HG03432 (cell line): ENCODE results near the gene BIRC5.
"Not testable (repeated sequence)": the region's sequence is repeated elsewhere in the genome, so short reads cannot be mapped to it uniquely, and the experiment has no call there.

Source experiments
- ATAC-seq: cut with Tn5 transposase; IDR thresholded peaks from one replicate; pipeline ENCODE4 v1.9.1; 2021; ENCODE audit warnings: mild to moderate bottlenecking, moderate library complexity; ENCODE audit not compliant: unreplicated experiment

The BIRC5 gene

DNA sequence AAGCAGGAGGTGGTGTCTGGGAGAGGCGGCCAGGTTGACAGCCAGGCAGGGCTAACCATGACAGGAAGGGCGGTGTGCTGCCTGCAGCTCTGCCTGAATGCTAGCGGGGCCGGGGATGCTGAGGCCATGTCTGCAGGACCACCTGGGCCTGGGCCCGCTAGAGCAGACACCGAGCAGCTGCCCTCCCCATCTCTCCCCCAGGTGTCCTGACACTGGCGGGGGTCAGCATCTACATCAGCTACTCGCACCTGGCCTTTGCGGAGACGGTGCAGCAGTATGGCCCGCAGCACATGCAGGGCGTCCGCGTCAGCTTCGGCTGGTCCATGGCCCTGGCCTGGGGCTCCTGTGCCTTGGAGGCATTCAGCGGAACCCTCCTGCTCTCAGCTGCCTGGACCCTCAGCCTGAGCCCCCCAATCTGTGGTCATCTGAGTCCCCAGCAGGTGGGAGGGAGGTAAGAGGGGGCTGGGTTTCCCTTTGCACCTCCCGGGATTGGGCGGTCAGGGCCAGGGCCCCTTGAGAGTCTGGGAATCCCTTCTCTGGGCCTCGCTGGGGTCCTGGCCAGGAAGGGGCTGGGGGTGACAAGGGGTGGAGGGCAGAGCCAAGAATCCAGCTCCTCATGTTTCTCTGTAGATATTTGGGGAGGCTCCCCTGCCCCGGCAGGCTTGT is 24.9 kb downstream of the BIRC5 start:
- ATAC-seq, result no peak

GRCh38 chr17:78239489-78239931 is 25.5 kb downstream of the BIRC5 start:
- no peak for ATAC-seq

- no peak for ATAC-seq
Measured at GRCh38 chr17:78240012-78240655, 26.1 kb downstream of the BIRC5 start.

DNA sequence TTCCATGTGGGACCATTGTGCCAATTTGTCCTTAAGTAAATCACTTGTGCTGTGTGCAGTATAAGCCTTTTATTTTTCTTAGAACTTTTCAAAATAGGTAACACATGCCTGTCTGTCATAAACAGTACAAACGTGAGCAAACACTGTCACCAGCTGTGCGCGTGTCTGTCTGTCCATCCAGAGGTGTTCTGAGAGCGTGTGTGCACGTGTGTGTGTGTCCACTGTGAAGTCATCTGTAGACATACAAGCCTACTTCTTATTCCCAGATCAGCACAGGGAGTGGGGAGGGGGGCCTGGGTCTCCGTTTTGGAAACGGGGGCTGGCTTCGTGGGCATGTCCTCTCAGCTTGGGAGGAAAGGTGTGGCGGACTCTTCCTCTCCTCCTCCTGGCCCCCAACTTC is 26.8 kb downstream of the BIRC5 start:
- ATAC-seq, result no peak

- ATAC-seq, result peak; percentile 10
Measured at GRCh38 chr17:78241277-78242023, 27.4 kb downstream of the BIRC5 start.

DNA sequence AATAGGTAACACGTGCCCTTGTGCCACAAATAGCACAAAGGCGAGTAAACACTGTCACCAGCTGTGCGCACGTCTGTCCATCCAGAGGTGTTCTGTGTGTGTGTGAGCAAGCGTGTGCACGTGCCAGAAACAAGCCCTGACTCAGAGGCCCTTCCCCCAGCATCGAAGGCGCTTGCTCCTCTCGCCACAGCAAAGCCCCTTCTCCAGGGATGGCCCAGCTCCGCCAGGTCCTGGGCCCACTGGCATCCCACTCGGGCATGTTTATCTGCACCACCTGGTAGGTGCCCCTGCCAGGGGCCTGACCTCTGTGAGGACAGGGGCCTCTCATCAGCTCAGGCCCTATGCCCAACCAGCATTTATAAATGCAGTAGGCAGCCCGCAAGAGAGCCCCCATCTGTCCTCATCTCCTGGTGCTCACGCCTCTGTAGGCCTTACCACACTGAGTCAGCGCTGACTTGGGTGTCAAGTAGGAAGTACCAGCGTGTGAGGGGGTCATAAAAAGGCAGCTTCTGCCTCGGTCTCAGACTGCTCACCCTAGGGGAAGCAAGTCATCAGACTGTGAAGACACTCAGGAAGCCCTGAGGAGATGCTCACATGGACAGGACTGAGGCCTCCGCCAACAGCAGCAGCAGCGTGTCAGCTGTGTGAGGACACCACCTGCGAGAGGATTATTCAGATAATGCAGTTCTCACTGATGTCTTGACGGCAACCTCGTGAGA is 28.1 kb downstream of the BIRC5 start:
- peak; percentile 51 for ATAC-seq

- ATAC-seq, result no peak
Measured at GRCh38 chr17:78247304-78247703, 33.3 kb downstream of the BIRC5 start.

DNA sequence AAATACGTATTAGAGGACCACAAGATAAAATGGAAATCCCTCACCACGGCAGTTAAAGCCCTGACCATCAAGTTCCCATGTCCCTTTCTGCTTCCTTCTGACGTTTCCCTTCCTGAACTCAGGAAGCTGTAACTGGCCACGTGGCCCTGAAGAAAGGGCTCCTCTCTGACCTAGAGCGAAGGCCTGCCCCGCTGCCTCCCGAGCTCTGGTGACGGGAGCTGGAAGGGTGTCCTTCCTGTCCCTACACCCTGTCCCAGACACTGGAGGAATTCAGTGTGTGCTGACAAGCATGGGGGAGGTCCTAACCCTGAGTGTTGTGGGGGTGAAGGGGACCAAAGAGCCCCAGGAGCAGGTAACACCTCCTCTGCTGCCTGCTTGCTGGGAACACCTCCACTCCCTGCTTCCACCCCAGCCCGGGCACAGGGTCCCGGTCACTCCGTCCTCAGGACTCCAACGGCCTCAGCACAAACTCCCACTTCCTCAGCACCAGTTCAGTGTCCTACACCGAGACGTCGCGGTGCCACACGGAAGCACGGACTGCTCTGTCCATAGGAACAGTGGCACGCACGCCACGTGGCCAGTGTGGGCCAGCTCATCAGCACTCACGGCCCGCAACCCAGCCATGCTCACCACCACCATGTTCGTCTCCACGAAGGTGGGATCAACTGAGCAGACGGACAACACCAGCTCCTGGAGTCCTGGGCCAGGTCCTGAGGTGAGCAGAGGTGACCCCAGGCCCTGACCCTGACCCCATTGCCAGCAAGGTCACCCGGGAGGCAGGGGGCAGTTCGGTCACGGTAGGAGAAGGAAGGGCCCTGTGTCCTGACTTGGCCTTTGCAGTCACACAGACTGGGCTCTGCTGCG is 34.2 kb downstream of the BIRC5 start:
- ATAC-seq, result no peak

- ATAC-seq, result no peak
Measured at GRCh38 chr17:78249074-78249817, 35.2 kb downstream of the BIRC5 start.

GRCh38 chr17:78249818-78250806 is 36.1 kb downstream of the BIRC5 start:
- ATAC-seq, result no peak

DNA sequence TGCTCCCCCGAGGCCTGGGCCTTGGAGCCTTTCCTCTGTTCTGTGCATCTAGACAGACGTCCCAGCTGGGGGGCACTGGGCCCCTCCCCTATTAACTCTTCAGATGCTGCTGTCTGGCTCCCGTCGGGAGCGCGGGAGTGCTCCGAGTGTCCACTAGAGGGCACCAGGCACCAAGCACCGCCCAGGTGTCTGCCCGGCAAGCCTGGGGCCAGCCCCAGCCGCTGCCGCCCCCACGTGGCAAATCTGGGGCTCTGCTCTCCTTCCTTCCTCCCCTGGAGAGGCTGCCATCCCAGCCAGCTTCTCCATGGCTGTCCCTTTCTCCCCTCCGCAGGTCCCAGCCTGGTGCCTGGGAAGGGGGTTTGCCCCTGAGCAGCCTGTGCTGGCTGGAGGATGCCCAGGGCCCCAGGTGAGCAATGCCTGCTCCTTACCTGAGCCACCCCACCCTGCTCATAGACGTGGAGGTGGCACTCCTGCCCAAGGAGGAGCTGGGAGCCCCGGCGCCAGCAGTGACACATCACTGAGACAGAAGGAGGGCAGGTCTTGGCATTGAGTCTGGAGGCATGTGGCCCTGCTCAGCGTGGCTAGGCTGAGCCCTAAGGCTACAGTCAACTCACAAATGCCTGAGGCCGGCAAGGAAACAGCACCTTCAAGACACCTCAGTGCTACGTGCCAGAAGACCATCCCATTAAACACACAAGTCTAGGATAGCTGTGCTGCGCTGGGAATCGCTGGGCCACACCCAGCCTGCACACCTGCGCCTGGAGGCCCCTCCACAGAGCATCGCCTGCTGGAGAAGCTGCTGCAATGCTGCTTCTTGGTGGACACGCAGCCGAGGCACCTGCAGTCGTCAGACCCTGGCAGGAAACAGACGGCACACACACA is 37.1 kb downstream of the BIRC5 start:
- peak; percentile 58 for ATAC-seq

GRCh38 chr17:78251773-78252103 is 37.7 kb downstream of the BIRC5 start:
- no peak for ATAC-seq

- no peak for ATAC-seq
Measured at GRCh38 chr17:78252111-78252634, 38.1 kb downstream of the BIRC5 start.

DNA sequence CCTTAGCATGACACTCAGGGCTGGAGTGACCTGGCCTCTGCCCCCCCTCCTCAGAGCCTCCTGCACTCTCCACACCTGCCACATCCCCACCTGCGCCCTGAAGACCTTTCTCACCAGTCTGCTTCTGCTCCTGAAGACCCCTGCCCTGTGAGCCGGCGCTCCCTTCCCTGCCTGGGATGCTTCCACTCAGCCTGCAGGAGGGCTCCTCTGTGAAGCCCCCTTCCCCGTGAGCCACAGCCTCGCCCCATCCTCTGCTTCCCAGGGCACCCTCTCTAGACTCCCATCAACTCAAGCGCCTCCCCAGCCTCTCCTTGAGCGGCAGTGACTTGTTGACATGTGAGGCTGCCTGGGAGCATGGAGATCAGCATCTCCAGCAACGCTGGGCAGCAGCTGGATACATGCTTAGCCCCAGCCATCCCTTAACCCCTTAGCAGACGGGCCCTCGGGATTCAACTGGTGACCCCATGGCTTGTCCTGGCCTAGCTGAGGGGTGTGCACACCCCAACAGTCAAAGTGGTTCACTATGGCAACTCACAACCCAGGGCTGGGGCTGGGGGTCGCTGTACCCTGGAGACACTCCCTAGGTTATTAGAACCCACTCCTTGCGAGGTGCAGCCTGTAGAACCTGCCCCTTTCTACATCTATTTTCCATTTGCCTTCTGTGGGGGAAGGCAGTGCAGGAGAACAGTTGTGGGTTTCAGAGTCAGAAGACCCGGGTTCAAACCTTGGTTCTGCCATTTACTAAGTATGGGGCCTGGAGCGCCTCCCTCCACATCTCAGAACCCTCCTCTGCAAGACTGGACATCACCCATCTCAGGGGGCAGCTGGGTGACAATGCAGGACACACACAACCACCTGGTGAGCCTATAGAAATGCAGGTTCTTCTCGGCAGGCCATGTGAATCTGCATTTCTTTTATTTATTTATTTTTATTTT is 38.9 kb downstream of the BIRC5 start:
- no peak for ATAC-seq

DNA sequence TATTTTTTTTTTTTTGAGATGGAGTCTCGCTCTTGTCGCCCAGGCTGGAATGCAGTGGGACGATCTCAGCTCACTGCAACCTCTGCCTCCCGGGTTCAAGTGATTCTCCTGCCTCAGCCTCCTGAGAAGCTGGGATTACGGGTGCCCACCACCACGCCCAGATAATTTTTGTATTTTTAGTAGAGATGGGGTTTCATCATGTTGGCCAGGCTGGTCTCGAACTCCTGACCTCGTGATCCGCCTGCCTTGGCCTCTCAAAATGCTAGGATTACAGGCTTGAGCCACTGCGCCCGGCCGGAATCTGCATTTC is 39.5 kb downstream of the BIRC5 start:
- ATAC-seq, result not testable (repeated sequence)

DNA sequence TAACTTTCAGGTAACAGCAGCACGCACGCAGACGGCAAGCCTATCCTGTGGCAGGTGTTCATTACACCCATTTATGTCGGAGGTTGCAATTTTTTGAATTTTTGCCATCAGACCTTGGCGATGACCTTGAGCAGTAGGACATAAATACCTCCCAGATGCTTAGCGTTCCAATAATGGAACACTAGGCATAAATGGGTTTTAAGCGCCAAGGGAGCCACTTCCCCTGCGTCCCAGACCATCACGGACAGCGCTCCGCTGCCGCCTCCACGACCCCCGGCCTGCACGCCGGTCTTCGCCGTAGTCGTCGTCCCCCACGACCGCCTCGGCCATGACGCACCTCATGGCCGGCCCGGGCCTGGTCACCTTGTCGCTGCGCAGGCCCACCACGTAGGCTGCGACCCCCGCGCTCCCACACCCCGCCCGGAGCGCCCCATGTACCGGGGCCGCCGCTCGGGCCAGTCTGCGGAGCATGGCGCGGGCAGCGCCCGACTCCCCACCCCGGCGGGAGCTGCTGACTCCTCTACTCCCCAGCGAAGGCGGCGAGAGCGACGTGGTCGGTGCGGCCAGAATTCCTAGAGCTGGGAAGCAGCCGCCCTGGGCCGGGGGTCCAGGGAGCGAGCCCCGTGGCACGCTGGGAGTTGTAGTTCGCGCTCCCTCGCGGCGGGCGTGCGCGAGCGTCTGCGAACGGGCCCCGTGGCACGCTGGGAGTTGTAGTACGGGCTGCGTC is 40.1 kb downstream of the BIRC5 start:
- ATAC-seq, result peak; percentile 47
